Activated CD8-positive, alpha-beta memory T cell treated with anti-CD3 and anti-CD28 coated beads for 36 hours (primary cell): ENCODE results near the gene TRIM17. TPM values are rescaled to one million over a fixed set of nuclear protein-coding genes. Genes with fewer than 3 reads are reported as not detected.

Experiments
- CTCF ChIA-PET: fragments of 350-600 bp; sonication (Branson Sonifier 250); formaldehyde crosslinking; loops from one replicate; lab custom pipeline; 2021; ENCODE audit warnings: antibody characterized with exemption; lab: Charles Lee
- POLR2A ChIA-PET: fragments of 350-600 bp; sonication (Branson Sonifier 250); formaldehyde crosslinking; loops from one replicate; lab custom pipeline; 2021; ENCODE audit warnings: antibody characterized with exemption; lab: Charles Lee
- total RNA-seq, 2 experiments: library from RNA; stranded (reverse); gene quantifications; one replicate each; pipeline ENCODE4 v1.2.3, GENCODE V29; 2021

Gene TRIM17
- total RNA-seq, 2 experiments from 2014 or later: 2.6 to 3.2 TPM

GRCh38 chr1:228366866-228367741 is 49.6 kb downstream of the TRIM17 start:
- CTCF ChIA-PET: no interaction called here
- POLR2A ChIA-PET: no interaction called here

- ChIA-PET POLR2A (no interaction called here), CTCF (no interaction called here)
Observed at GRCh38 chr1:228366062-228366865, 50.4 kb downstream of the TRIM17 start.

GRCh38 chr1:228365271-228366061 is 51.2 kb downstream of the TRIM17 start:
- CTCF ChIA-PET: no interaction called here

DNA sequence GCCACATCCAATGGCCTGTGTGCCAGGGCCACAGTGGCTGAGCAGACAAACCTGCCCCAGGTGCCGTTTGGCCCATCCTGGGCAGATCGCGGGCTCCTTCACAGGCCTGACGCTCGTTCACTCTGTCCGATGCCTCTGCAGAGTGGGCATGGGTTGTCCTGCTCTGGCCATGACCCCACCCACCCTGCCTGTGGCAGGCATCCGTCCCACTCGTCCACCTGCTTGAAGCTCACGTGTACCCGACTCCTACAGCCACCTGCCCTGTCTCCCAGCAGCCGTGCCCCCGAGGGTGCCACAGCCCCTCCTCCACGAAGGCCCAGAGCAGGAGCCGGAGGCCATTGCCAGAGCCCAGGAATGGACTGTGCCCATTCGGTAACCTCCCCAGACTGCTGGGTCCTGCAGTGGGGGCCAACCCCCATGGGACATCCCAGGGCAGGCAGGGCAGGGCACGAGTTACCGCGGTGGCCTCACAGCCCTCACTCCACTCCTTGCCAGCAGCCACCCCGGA is 51.9 kb downstream of the TRIM17 start:
- POLR2A ChIA-PET: no interaction called here
- CTCF ChIA-PET: no interaction called here

More at GRCh38 chr1:228365271-228366061, 51.2 kb downstream of the TRIM17 start:
- POLR2A ChIA-PET: no interaction called here

GRCh38 chr1:228364068-228364705 is 52.5 kb downstream of the TRIM17 start:
- ChIA-PET CTCF (no interaction called here), POLR2A (no interaction called here)

DNA sequence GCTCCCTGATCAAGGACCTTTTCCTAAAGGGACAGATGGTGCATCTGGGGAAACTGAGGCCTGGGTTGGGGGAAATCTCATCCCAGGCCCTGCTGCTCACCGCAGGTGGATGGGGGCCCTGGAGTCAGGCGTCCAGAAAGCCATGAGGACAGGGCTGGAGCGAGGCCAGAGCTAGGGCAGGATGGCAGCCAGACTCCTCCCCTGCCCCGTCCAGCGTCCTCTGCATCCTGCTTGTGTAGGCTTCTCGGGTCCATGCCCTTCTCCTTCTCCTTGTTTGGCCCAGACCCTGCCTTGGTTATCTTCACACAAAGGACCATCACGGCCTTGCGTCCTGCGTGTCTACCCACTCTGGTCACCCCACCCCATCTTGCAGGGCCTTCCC is 53.0 kb downstream of the TRIM17 start:
- CTCF ChIA-PET: no interaction called here
- POLR2A ChIA-PET: no interaction called here

GRCh38 chr1:228362884-228363450 is 53.7 kb downstream of the TRIM17 start:
- POLR2A ChIA-PET: no interaction called here
- CTCF ChIA-PET: no interaction called here

DNA sequence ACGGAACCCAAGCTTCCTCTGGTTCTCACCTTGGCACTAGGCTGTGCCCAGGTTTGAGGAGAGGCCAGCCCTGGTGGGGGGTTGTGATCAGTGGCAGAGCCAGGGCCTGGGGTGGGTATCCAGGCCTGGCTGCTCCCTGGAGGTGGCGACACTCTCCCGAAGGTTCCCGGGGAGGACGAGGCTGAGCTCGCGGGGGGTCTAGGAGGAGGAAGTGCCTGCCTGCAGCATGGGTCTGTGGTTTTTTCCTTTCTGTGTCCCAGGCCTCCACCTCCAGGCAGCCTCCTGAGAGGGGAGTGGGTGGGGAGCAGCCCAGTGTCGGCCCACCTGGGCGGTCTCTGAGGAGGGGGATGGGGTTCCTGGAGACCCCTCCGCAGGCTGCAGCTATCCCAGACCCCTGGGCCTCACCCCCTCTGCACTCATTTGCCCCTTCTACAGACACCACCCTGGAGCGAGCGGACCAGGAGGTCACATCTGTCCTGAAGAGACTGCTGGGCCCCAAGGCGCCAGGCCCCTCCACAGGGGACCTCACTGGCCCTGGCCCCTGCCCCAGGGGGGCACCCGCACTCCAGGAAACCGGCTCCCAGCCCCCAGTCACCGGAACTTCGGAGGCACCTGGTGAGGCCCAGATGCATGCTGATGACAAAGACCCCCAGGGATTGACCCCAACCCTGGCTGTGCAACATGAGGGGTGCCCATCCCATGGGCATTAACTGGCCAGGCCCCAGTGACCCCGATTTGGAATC is 54.3 kb downstream of the TRIM17 start:
- POLR2A ChIA-PET: no interaction called here
- CTCF ChIA-PET: no interaction called here

- ChIA-PET POLR2A (no interaction called here), CTCF (no interaction called here)
Observed at GRCh38 chr1:228361314-228362140, 55.1 kb downstream of the TRIM17 start.

DNA sequence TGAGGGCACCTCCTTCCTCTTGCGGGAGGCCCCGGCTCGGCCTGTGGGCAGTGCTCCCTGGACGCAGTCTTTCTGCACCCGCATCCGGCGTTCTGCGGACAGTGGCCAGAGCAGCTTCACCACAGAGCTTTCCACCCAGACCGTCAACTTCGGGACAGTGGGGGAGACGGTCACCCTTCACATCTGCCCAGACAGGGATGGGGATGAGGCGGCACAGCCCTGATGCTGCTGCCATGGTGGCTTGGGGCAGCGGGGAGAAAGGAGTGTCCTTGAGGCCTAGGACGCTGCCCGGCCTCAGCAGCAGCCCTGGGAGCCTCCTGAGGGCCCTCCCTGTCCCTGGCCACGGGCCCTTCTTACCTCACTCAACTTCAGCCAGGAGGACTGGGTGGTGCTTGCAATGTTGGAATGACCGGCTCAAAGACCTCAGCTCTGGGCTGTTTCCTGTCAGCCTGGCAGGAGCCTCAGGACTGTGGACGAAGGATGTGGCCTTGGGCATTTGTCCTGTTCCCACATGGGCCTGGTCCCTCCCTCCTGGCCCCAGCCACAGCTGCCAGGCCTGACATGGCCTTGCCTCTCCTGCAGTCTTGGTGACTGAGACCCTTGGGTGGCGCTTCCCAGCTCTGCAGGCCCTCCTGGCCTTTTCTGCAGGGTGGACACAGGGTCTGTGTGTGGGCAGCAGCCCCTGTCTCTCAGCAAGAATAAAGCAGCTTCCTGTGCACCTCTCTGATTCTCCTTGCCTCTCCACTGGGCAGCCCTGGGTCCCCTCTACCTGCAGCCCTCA is 55.9 kb downstream of the TRIM17 start:
- CTCF ChIA-PET: no interaction called here
- POLR2A ChIA-PET: no interaction called here

DNA sequence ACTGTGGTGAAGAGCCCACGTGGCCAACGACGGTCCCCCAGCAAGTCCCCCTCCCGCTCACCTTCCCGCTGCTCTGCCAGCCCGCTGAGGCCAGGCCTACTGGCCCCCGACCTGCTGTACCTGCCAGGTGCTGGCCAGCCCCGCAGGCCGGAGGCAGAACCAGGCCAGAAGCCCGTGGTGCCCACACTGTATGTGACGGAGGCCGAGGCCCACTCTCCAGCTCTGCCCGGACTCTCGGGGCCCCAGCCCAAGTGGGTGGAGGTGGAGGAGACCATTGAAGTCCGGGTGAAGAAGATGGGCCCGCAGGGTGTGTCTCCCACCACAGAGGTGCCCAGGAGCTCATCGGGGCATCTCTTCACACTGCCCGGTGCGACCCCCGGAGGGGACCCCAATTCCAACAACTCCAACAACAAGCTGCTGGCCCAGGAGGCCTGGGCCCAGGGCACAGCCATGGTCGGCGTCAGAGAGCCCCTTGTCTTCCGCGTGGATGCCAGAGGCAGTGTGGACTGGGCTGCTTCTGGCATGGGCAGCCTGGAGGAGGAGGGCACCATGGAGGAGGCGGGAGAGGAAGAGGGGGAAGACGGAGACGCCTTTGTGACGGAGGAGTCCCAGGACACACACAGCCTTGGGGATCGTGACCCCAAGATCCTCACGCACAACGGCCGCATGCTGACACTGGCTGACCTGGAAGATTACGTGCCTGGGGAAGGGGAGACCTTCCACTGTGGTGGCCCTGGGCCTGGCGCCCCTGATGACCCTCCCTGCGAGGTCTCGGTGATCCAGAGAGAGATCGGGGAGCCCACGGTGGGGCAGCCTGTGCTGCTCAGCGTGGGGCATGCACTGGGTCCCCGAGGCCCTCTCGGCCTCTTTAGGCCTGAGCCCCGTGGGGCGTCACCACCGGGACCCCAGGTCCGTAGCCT is 56.8 kb downstream of the TRIM17 start:
- ChIA-PET POLR2A (no interaction called here), CTCF (no interaction called here)

- ChIA-PET POLR2A (no interaction called here), CTCF (no interaction called here)
Observed at GRCh38 chr1:228358764-228359612, 57.7 kb downstream of the TRIM17 start.

DNA sequence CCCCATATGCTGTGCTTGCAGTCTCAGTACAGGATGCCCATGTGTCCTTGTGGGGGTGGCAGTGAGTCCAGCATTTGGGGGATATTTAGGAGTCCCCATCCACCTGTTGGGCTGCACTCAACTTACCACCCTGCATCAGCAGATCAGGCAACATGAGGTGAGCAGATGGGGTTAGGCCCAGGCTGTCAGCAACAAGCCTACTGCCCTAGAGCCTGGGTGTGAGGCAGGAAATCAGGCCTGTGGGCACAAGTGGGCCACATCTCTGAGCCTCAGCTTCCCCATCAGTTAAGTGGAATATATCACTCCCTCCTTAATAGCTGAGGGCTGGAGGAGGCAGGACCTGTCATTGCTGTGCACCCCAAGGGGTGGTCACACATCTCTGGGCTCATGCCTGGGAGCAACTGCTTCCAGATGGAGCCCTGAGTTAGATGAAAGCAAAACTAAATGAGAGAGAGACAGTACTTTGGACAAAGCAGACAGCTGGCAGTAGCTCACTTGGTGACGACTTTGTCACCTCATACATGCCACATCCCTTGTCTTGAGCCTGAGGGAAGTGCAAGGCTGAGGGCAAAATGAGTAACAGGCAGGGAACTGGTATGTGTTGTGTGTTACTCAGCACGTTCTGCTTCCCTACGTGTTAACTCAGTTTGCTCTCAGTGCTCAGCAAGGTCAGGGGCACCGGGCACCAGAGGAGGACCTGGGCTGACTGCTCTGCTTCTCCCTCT is 58.5 kb downstream of the TRIM17 start:
- ChIA-PET POLR2A (no interaction called here), CTCF (no interaction called here)
